Measurements from ENCODE around the gene ZNF397. TPM values are rescaled to one million over a fixed set of nuclear protein-coding genes. Genes with fewer than 3 reads are reported as not detected.

ZNF397 gene
- total and polyA plus RNA-seq, 2 of the 13 experiments (the other 11 are each of a cell fraction or from before 2014, with no cell fraction given), result 4.7 to 9.4 TPM

GRCh38 chr18:35240664-35241447 is at the start of gene ZNF397 (continued):
- TF ChIP-seq GZF1 (CRISPR knock-in tag; IDR thresholded peaks at IDR 0.05) (0 out of 2 replicates have a peak, but pooled peaks have one; percentile 27), ZNF770 (CRISPR knock-in tag; IDR thresholded peaks at IDR 0.05) (peak; percentile 34; the same call in 1 of the 2 replicates), YEATS4 (CRISPR knock-in tag; IDR thresholded peaks at IDR 0.05; ENCODE audit: borderline replicate concordance) (peak; percentile 75), SNAI1 (CRISPR knock-in tag; IDR thresholded peaks at IDR 0.05; ENCODE audit: borderline replicate concordance) (no peak), ZNF569 (CRISPR knock-in tag; IDR thresholded peaks at IDR 0.05; ENCODE audit: borderline replicate concordance) (no peak), TFAP4 (IDR thresholded peaks at IDR 0.05; ENCODE audit: borderline replicate concordance, low read depth) (no peak), DMAP1 (CRISPR knock-in tag; IDR thresholded peaks at IDR 0.05) (peak; percentile 86), ZNF333 (CRISPR knock-in tag; IDR thresholded peaks at IDR 0.05; ENCODE audit: borderline replicate concordance) (0 out of 2 replicates have a peak, but pooled peaks have one; percentile 60), ZBTB21 (CRISPR knock-in tag; IDR thresholded peaks at IDR 0.05) (no peak), PHF21A (CRISPR knock-in tag; IDR thresholded peaks at IDR 0.05) (peak; percentile 82), POLR2AphosphoS2 (IDR thresholded peaks at IDR 0.05; ENCODE audit: low read depth, low read length) (0 out of 2 replicates have a peak, but pooled peaks have one; percentile 69), SRF (IDR thresholded peaks at IDR 0.05; ENCODE audit: low read depth, low read length) (no peak), TARDBP (CRISPR knock-in tag; IDR thresholded peaks at IDR 0.05) (peak; percentile 72), CENPT (CRISPR knock-in tag; IDR thresholded peaks at IDR 0.05; ENCODE audit: low read depth) (no peak), HMGXB3 (CRISPR knock-in tag; IDR thresholded peaks at IDR 0.05; ENCODE audit: borderline replicate concordance) (peak; percentile 79; the same call in 1 of the 2 replicates), TEF (CRISPR knock-in tag; IDR thresholded peaks at IDR 0.05) (peak; percentile 56; the same call in 1 of the 2 replicates), DNMT1 (CRISPR knock-in tag; IDR thresholded peaks at IDR 0.05) (no peak), RFX5 (IDR thresholded peaks at IDR 0.05; ENCODE audit: low read depth, low read length) (no peak), KAT7 (CRISPR knock-in tag; IDR thresholded peaks at IDR 0.05; ENCODE audit: borderline replicate concordance) (peak; percentile 90; the same call in 1 of the 2 replicates)

Measured in HepG2 (cell line).